Parathyroid adenoma (tissue), 2 donors: ENCODE results near the gene PPM1F.
"Not testable (repeated sequence)": the region's sequence is repeated elsewhere in the genome, so short reads cannot be mapped to it uniquely, and the experiment has no call there.

Experiments used
- H2AFZ ChIP-seq: fragments of 300-600 bp; sonication (generic); one replicate; pipeline ENCODE4 v1.7.0; 2017; ENCODE audit warnings: antibody characterized with exemption, mild to moderate bottlenecking
- H3K27ac ChIP-seq: fragments of 300-600 bp; sonication (generic); one replicate; pipeline ENCODE4 v1.7.0; 2017
- H3K27me3 ChIP-seq: fragments of 300-600 bp; sonication (generic); one replicate; pipeline ENCODE4 v1.7.0; 2017; ENCODE audit warnings: low read length; ENCODE audit not compliant: control insufficient read depth, insufficient read depth
- H3K36me3 ChIP-seq: fragments of 300-600 bp; sonication (generic); one replicate; pipeline ENCODE4 v1.7.0; 2017; ENCODE audit warnings: low read length; ENCODE audit not compliant: control insufficient read depth, insufficient read depth
- H3K4me1 ChIP-seq: fragments of 300-600 bp; sonication (generic); one replicate; pipeline ENCODE4 v1.7.0; 2017; ENCODE audit warnings: control low read depth
- H3K4me2 ChIP-seq: fragments of 300-600 bp; sonication (generic); one replicate; pipeline ENCODE4 v1.7.0; 2017; ENCODE audit warnings: low read length
- H3K4me3 ChIP-seq: fragments of 300-600 bp; sonication (generic); one replicate; pipeline ENCODE4 v1.7.0; 2017; ENCODE audit warnings: low read depth, low read length
- H3K79me2 ChIP-seq: fragments of 300-600 bp; sonication (generic); one replicate; pipeline ENCODE4 v1.7.0; 2017; ENCODE audit warnings: control low read depth
- H3K9ac ChIP-seq: fragments of 300-600 bp; sonication (generic); one replicate; pipeline ENCODE4 v1.7.0; 2017; ENCODE audit warnings: mild to moderate bottlenecking
- H3K9me3 ChIP-seq: fragments of 300-600 bp; sonication (generic); one replicate; pipeline ENCODE4 v1.7.0; 2017; ENCODE audit warnings: low read length; ENCODE audit not compliant: control insufficient read depth
- CTCF ChIP-seq: fragments of 300-600 bp; sonication (generic); IDR thresholded peaks from one replicate; pipeline ENCODE4 v1.7.0; 2017; ENCODE audit warnings: antibody characterized with exemption, mild to moderate bottlenecking
- donor health status: primary hyperparathyroidism.

The PPM1F gene

GRCh38 chr22:21898354-21898896, 54.2 kb downstream of the PPM1F start:
- Histone ChIP-seq H3K4me1 (no peaks in the 10 kb centered on the region), H3K4me3 (no peak overlapping the region), H3K79me2 (no peaks in the 10 kb centered on the region), H2AFZ (no peak overlapping the region), H3K36me3 (no peaks in the 10 kb centered on the region), H3K9ac (no peak overlapping the region), H3K4me2 (no peak overlapping the region), H3K27ac (no peak overlapping the region), H3K27me3 (no peaks in the 10 kb centered on the region), H3K9me3 (no peaks in the 10 kb centered on the region)
- TF ChIP-seq CTCF, result no peak

GRCh38 chr22:21896951-21897513, 55.6 kb downstream of the PPM1F start:
- H3K4me1 ChIP-seq, result no peaks in the 10 kb centered on the region
- no peaks in the 10 kb centered on the region for H3K36me3 ChIP-seq
- no peaks in the 10 kb centered on the region for H3K79me2 ChIP-seq
- no peak overlapping the region for H3K4me3 ChIP-seq
- H3K27ac ChIP-seq, result no peak overlapping the region
- TF ChIP-seq CTCF, result no peak
- H2AFZ ChIP-seq, result no peak overlapping the region
- no peak overlapping the region for H3K9ac ChIP-seq
- no peaks in the 10 kb centered on the region for H3K9me3 ChIP-seq
- H3K27me3 ChIP-seq, result no peaks in the 10 kb centered on the region
- no peak overlapping the region for H3K4me2 ChIP-seq

- not testable (repeated sequence) for H3K4me1 ChIP-seq, H3K27ac ChIP-seq, H3K79me2 ChIP-seq, H3K27me3 ChIP-seq, H3K4me2 ChIP-seq, H2AFZ ChIP-seq, H3K4me3 ChIP-seq, H3K9me3 ChIP-seq, H3K36me3 ChIP-seq, H3K9ac ChIP-seq
These were observed 56.4 kb downstream of the PPM1F start for GRCh38 chr22:21896275-21896674.

GRCh38 chr22:21894799-21895198, 57.8 kb downstream of the PPM1F start:
- Histone ChIP-seq H3K27ac (no peak overlapping the region), H3K27me3 (no peaks in the 10 kb centered on the region), H3K36me3 (no peaks in the 10 kb centered on the region), H3K4me2 (no peak overlapping the region), H3K4me1 (no peaks in the 10 kb centered on the region), H3K79me2 (no peaks in the 10 kb centered on the region), H3K9ac (no peak overlapping the region), H2AFZ (no peak overlapping the region), H3K4me3 (no peak overlapping the region), H3K9me3 (no peaks in the 10 kb centered on the region)
- TF ChIP-seq CTCF, result no peak

- Histone ChIP-seq H3K27ac (no peak overlapping the region), H3K9me3 (no peaks in the 10 kb centered on the region), H3K4me2 (no peak overlapping the region), H2AFZ (no peak overlapping the region), H3K4me1 (no peaks in the 10 kb centered on the region), H3K36me3 (no peaks in the 10 kb centered on the region), H3K9ac (no peak overlapping the region), H3K79me2 (no peaks in the 10 kb centered on the region), H3K27me3 (no peaks in the 10 kb centered on the region), H3K4me3 (no peak overlapping the region)
- TF ChIP-seq CTCF, result no peak
These were observed 63.2 kb downstream of the PPM1F start for GRCh38 chr22:21889251-21889990.
